IPS-11a (cell line): ENCODE measurements around the gene ACSL1.
"Not testable (repeated sequence)": the region's sequence is repeated elsewhere in the genome, so short reads cannot be mapped to it uniquely, and the experiment has no call there.

ENCODE experiments used
- H3K4me3 ChIP-seq: one replicate; pipeline ENCODE4 v1.5.1; 2013; ENCODE audit warnings: low read depth, low read length, control low read depth

Gene ACSL1

GRCh38 chr4:184843984-184844554, 18.3 kb upstream of the ACSL1 start:
- H3K4me3 ChIP-seq, result no peak overlapping the region

GRCh38 chr4:184839075-184839399, 13.3 kb upstream of the ACSL1 start:
- not testable (repeated sequence) for H3K4me3 ChIP-seq

- H3K4me3 ChIP-seq, result no peak overlapping the region
These were observed 12.7 kb upstream of the ACSL1 start for GRCh38 chr4:184838249-184839074.

GRCh38 chr4:184836613-184837012, 10.8 kb upstream of the ACSL1 start:
- H3K4me3 ChIP-seq, result no peak overlapping the region

GRCh38 chr4:184833046-184833838, 7.5 kb upstream of the ACSL1 start:
- no peak overlapping the region for H3K4me3 ChIP-seq

- no peak overlapping the region for H3K4me3 ChIP-seq
These were observed 5.4 kb upstream of the ACSL1 start for GRCh38 chr4:184831153-184831552.

GRCh38 chr4:184826691-184827270, 1.0 kb upstream of the ACSL1 start:
- H3K4me3 ChIP-seq, result peak overlapping the region; percentile 41

- H3K4me3 ChIP-seq, result peak overlapping the region; percentile 58
These were observed 450 bp downstream of the ACSL1 start for GRCh38 chr4:184825141-184825895.

GRCh38 chr4:184824776-184825084, 1.0 kb downstream of the ACSL1 start:
- H3K4me3 ChIP-seq, result no peak overlapping the region

GRCh38 chr4:184824081-184824775, 1.5 kb downstream of the ACSL1 start:
- no peak overlapping the region for H3K4me3 ChIP-seq

GRCh38 chr4:184823014-184823413, 2.8 kb downstream of the ACSL1 start:
- no peak overlapping the region for H3K4me3 ChIP-seq

- no peak overlapping the region for H3K4me3 ChIP-seq
These were observed 3.4 kb downstream of the ACSL1 start for GRCh38 chr4:184822356-184822755.

- H3K4me3 ChIP-seq, result no peak overlapping the region
These were observed 4.5 kb downstream of the ACSL1 start for GRCh38 chr4:184821242-184821641.

GRCh38 chr4:184819786-184820185, 6.0 kb downstream of the ACSL1 start:
- no peak overlapping the region for H3K4me3 ChIP-seq

- H3K4me3 ChIP-seq, result no peak overlapping the region
These were observed 7.6 kb downstream of the ACSL1 start for GRCh38 chr4:184818216-184818564.

GRCh38 chr4:184817494-184818215, 8.1 kb downstream of the ACSL1 start:
- no peak overlapping the region for H3K4me3 ChIP-seq

- H3K4me3 ChIP-seq, result no peak overlapping the region
These were observed 8.8 kb downstream of the ACSL1 start for GRCh38 chr4:184816962-184817361.

- H3K4me3 ChIP-seq, result no peak overlapping the region
These were observed 10.5 kb downstream of the ACSL1 start for GRCh38 chr4:184815046-184815877.

- no peak overlapping the region for H3K4me3 ChIP-seq
These were observed 11.1 kb downstream of the ACSL1 start for GRCh38 chr4:184814686-184815045.
